NCI-H1092 (cell line): ENCODE results near the gene ZBTB11.
"Not testable (repeated sequence)": the region's sequence is repeated elsewhere in the genome, so short reads cannot be mapped to it uniquely, and the experiment has no call there.

Experiments
- DNase-seq: peaks from one replicate; lab custom pipeline; 2025; lab: John Stamatoyannopoulos, UW

Gene ZBTB11, protein sequence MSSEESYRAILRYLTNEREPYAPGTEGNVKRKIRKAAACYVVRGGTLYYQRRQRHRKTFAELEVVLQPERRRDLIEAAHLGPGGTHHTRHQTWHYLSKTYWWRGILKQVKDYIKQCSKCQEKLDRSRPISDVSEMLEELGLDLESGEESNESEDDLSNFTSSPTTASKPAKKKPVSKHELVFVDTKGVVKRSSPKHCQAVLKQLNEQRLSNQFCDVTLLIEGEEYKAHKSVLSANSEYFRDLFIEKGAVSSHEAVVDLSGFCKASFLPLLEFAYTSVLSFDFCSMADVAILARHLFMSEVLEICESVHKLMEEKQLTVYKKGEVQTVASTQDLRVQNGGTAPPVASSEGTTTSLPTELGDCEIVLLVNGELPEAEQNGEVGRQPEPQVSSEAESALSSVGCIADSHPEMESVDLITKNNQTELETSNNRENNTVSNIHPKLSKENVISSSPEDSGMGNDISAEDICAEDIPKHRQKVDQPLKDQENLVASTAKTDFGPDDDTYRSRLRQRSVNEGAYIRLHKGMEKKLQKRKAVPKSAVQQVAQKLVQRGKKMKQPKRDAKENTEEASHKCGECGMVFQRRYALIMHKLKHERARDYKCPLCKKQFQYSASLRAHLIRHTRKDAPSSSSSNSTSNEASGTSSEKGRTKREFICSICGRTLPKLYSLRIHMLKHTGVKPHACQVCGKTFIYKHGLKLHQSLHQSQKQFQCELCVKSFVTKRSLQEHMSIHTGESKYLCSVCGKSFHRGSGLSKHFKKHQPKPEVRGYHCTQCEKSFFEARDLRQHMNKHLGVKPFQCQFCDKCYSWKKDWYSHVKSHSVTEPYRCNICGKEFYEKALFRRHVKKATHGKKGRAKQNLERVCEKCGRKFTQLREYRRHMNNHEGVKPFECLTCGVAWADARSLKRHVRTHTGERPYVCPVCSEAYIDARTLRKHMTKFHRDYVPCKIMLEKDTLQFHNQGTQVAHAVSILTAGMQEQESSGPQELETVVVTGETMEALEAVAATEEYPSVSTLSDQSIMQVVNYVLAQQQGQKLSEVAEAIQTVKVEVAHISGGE

DNA sequence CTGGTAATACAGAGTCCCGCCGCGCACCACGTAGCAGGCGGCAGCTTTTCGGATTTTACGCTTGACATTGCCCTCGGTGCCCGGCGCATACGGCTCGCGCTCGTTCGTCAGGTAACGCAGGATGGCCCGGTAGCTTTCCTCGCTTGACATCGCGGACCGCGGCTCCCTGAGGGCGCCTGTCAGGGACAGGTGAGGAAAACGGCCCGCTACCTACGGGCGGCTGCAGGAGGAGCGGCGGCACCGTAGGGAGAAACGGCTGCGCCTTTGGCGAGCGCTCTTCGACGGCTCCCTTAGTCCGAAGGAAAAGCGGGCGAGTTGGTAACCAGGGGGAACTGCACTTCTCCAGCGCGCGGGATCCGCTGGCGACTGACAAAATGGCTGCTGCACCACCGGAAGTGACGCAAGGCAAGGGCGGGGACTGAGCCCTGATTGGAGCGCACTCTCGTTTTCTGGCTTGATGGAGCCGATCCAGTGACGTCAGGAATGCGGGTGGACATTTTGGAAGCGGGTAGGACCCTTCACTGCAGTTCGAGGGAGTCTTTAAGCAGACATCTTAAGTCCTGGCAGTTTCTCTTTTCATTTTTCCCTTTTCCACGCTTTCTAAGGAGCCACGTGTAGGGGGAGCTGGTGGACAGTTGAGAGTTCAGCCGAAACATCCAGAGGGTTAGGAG is at the start of gene ZBTB11:
Gene ZBTB11, minus strand, starts transcription at position 368 of the 671 bp plus-strand sequence. Its CDS starts 218 bp downstream, at position 150.
- DNase-seq, result no peak

DNA sequence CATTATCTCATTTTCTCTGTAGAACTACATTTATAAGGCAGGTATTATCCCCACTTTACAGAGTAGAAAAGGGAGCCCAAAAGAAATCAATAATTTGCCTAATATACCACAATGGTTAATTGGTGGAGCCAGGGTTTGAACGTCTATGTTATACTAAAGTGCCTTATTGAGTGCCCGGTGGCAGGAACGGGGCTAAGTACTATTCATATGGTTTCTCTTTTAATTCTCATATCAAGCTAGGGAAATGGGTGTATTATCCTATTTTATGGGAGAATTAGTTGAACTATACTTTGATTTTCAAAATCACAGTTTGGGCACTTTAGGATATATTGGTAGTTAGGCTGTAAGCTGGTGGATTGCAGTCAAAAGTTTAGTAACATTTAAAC is 49.0 kb upstream of the ZBTB11 start:
- DNase-seq, result no peak

DNA sequence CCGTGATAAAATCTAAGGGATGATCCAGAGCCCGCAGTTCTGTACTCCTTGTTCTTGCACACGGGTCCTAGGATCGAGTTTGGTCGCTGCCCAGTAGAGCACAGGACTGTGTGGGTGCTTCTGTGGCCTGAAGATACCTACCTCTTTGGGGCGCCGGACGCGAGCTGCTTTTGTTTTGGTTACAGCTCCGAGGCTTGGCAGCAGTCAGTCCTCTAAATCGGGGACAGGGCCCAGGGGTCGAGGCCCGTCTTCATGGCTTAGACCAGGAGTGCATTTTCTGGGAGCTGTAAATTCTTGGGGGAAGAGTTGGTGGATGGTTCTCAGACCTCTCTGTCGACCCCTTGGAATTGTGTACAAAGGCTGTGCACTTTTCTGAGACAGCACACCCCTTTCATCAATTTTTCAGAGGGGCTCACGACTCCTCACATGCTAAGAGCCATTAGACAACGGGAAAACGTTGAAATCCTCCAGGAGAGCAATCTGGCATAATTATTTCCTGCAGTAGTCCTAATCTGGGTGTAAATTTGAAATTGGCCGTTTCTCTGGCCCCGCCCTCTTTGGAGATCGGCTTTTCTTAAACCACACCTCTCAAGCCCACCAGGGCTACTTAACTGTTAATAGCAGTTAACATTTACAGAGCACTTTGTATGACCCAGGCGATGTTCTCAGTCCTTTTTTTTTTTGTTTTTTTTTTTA is 48.4 kb upstream of the ZBTB11 start:
- peak; percentile 14 for DNase-seq

DNA sequence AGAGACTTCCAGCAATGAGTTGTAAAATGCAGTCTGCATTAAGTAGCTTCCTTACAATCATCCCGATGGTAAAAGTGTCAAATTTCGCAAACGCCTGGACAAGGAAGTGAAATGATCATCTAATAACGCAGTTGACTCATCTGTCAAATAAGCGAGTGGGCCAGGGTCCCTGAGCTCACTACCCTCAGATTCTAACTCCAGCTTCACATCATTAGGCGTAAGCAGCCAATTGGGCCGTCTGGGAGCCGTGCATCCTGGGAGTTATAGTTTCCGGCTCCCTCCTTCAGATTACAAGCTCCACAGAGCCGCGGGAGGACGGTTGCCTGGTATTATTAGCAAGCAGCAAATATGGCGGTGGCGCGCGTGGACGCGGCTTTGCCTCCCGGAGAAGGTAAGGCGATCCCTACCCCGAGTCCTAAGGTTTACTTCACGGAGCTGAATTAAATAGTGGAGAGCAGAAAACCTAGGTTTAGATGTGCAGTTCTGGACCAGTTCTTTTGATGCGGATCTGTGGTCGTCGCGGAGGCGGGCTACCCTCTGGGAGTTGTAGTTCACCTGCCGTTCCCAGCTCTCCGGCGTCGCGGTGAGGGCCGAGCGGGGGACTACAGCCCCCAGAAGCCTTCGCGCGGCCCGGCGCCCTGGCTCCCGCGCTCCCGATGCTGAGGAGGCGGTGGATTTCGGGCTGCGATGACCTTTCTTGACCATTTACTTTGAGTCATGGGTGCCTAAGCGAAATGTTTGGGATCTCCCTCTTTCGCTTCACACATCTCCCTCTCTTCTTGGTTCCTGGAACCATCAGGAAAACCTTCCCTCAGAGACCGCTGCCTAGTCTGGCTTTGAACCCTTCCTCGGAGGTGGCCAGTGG is 47.6 kb upstream of the ZBTB11 start, which contains the start of gene CEP97:
Gene CEP97, plus strand, starts transcription at position 286 of the 865 bp plus-strand sequence. Its CDS starts 63 bp downstream, at position 349.
- DNase-seq, result peak; percentile 87

DNA sequence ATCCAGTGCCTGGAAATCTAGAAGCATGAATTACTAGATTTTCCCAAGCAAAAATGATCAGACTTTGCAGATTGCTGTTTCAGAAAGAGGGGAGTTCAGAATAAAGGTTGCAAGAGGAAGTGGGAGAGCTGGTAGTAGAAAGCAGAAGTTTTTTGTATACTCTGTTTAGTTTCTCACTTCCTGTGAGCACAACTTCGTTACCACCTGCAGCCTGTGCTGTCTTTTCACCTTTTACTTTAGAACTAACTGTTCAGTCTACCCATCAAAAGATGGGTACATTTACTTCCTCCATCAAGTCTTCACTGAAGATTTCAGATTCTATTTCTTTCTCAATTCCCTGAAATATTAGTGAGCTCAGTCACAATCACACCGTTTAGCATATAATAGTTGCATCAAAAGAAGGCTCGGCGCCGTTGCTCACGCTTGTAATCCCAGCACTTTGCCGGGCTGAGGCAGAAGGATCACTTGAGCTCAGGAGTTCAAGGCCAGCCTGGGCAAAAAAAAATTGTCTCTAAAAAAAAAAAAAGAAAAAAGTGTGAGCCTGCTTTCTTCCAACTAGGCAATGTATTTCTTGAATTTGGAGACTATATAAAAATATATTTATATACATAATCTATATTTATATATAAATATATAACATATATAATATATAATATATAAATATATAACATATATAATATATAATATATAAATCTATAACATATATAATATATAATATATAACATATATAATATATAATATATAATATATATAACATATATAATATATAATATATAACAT is 45.7 kb upstream of the ZBTB11 start:
- DNase-seq, result no peak

DNA sequence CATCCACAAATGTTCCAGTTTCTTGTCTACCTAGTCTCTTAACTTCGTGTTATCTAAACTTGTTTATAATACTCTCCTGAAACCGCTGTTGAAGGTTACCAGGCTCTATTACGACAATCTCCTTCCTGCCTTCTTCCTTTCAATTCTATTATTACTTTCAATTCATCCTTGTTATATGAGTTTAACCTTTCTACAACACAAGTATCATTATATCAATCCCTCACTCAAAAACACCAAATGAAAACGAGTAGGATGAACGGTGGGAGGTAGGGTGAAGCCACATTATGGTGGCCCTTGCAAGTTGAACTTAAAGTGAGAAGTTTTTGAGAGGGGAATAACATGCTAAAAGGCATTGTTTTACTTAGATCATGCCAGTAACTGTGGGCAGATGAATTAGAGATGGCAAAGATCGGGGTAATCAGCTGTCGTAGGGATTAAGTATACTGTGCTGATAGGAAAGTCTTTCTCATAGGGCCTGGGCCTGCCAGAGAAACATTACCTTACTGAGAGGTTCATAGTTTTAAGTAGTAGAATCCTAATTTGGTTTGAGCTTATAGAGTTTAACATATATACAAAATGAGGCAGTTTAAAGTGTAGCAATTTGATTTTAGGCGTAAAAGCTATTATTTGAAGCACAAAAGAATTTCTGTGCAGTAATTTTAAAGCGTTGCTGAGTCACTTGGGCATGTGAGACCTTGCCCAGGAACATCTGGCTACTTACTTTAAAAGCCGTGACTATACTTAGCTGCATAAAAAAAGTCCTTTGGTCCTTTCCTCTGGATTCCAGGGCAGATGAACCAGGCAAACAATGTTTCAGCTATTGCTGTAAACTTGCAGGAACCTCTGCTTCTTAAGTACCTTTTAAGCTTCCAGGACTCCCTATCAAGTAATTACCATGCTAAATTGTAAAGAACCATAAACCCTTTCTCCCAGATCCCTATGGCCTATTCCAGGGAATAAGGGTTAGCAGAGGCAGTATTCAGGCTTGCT is 44.2 kb upstream of the ZBTB11 start:
- DNase-seq, result no peak

DNA sequence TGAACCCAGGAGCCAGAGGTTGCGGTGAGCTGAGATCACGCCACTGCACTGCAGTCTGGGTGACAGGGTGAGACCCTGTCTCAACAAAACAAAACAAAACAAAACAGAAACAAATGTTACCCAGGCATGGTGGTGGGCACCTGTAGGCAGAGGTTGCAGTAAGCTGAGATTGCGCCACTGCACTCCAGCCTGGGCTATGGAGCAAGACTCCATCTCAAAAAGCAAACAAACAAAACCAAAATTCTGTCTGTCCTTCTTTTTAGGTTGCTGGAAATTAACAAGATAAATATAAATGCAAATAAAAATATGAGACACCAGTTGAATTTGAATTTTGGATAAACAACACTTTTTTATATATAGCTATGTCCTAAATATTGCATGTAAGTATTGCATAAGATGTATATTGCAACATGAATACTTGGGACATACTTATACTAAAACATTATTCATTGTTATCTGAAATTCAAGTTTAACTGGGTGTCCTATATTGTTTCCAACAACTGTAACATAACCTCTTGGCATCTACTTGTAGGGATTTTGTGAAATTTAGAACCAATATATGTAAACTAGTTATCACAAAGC is 42.8 kb upstream of the ZBTB11 start:
- no peak for DNase-seq

DNA sequence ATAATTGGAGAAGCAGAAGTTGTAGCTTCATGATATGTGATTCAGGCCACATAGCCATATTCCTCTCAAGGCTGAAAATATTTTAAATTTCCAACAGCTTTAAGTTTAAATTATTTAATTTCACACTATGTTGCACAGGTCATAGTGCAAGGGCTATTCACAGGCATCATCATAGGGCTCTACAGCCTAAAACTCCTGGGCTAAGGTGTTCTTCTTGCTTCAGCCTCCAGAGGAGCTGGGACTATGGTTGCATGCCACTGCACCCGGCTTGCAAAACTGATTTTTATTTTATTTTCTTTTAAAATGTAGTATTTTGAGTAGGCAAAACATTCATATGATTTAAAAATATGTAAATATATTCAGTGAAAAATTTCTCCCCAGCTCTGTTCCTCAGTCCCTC is 41.5 kb upstream of the ZBTB11 start:
- DNase-seq, result no peak

DNA sequence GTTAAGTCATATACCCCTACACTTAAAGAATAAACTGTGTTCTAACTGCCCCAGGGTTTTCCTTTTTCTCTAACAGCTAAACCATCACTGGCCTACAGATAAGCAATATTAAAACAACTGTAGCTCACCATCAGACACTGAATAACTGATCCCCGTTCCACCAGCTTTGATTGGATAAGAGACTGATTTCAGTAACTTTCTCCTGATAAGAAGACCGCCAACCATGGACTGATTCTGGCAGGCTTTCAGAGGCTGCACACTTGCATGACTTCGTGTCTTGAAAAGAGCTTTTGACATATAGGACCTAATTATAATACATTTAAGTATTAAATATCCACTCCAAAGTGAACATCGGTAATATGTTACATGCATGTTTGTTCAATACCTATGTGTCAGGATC is 32.2 kb upstream of the ZBTB11 start:
- no peak for DNase-seq

DNA sequence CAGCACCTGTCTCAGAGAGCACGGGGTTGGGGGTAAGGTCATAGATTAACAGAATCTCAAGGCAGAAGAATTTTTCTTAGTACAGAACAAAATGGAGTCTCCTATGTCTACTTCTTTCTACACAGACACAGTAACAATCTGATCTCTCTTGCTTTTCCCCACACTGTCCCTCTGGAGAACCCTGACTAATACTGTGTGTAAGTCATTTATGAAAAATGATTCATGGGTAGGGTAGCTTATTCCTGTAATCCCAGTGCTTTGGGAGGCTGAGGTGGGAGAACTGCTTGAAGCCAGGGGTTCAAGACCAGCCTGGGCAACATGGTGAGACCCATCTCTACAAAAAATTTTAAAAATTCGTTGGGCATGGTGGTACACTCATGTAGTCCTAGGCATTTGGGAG is 27.7 kb upstream of the ZBTB11 start:
- DNase-seq, result not testable (repeated sequence)

DNA sequence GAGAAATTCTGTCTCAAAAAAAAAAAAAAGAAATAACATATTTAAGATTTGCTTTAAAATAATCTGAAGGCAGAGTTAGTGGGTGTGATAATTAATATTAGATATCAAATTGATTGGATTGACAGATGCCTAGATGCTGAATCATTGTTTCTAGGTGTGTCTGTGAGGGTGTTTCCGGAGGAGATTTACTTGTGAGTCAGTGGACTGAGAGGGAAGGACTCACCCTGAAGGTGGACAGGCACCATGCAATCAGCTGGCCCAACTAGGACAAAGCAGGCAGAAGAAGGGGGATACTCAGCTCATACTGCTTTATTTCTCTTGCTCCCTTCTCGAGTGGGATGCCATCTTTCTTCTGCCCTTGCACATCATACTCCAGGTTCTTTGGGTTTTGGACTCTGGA is 26.2 kb upstream of the ZBTB11 start:
- DNase-seq, result no peak

DNA sequence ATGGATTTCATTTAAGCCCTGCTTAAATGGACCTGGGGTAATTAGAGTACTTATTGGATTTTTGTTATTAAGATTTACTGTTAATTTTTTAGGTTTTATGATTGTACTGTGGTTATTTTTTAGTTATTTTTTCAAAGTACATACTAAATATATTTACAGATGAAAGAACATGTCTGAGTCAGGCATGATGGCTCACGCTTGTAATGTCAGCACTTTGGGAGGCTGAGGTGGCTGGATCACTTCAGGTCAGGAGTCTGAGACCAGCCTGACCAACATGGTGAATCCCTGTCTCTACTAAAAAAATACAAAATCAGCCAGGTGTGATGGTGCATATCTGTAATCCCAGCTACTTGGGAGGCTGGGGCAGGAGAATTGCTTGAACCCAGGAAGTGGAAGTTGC is 25.8 kb upstream of the ZBTB11 start:
- DNase-seq, result no peak

DNA sequence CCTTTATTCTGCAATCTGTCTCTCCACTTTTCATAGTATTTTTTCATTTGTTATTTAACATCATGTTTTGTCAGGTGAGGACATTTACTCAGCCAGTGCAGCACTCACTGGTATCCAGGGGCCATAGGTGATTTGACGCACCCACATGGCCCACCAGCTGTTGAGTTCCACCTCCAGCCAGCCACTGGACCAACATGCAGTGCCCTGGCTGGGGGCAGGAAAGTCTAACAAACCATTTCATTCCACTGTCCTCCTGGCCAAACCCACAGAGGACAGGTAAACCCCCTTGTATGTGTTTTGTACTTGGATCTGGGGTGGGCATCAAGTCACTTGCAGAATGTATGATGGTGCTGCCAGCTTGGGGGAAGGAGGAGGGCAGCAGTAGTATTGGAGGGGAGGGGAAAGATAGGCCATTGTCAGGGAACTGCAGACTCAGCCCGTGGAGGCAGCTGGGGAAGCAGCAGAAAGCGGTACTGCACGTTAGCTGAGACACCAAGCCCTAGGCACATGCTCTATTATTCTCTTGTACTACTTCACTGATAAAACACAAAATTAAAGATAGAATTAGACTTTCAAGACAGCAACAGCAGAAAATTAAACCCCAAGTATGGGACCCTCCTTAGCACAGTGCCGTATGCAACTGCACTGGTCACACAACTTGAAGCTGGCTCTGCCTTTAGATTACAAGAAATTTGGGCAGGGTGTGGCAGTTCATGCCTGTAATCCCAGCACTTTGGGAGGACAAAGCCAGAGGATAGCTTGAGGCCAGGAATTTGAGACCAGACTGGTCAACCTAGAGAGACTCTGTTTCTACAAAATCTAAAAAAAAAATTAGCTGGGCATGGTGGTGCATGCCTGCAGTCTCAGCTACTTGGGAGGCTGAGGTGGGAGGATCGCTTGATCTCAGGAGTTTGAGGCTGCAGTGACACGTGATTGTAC is 25.0 kb upstream of the ZBTB11 start:
- DNase-seq, result no peak

DNA sequence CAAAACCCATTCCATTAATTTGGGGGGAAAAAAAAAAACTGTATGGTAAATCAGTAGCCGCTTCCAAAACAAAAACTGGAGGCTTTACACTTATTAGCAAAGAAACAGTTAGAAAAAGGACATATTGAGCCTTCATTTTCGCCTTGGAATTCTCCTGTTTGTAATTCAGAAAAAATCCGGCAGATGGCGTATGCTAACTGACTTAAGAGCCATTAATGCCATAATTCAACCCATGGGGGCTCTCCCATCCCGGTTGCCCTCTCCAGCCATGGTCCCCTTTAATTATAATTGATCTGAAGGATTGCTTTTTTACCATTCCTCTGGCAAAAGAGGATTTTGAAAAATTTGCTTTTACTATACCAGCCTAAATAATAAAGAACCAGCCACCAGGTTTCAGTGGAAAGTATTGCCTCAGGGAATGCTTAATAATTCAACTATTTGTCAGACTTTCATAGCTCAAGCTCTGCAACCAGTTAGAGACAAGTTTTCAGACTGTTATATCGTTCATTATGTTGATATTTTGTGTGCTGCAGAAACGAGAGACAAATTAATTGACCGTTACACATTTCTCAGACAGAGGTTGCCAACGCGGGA is 18.9 kb upstream of the ZBTB11 start:
- no peak for DNase-seq

DNA sequence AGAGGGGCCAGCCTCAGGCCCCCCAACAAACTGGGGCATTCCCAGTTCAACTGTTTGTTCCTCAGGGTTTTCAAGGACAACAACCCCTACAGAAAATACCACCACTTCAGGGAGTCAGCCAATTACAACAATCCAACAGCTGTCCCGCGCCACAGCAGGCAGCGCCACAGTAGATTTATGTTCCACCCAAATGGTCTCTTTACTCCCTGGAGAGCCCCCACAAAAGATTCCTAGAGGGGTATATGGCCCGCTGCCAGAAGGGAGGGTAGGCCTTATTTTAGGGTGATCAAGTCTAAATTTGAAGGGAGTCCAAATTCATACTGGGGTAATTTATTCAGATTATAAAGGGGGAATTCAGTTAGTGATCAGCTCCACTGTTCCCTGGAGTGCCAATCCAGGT is 17.9 kb upstream of the ZBTB11 start:
- not testable (repeated sequence) for DNase-seq

DNA sequence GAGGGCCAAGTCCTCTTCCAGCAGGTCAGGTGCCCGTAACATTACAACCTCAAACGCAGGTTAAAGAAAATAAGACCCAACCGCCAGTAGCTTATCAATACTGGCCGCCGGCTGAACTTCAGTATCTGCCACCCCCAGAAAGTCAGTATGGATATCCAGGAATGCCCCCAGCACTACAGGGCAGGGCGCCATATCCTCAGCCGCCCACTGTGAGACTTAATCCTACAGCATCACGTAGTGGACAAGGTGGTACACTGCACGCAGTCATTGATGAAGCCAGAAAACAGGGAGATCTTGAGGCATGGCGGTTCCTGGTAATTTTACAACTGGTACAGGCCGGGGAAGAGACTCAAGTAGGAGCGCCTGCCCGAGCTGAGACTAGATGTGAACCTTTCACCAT is 16.6 kb upstream of the ZBTB11 start:
- not testable (repeated sequence) for DNase-seq
